Keratinocyte (primary cell): ENCODE measurements around the gene RIGI. TPM values are rescaled to one million over a fixed set of nuclear protein-coding genes. Genes with fewer than 3 reads are reported as not detected.
A peak's percentile ranks its signal among the peaks of the same experiment; 100 is the strongest.

ENCODE experiments used
- DNase-seq: peaks from one replicate; pipeline ENCODE4 v3.0.0-alpha.2; 2011; ENCODE audit warnings: low read depth, missing footprints, low spot score
- FAIRE-seq: peaks from 2 replicates; lab custom pipeline; 2011; peaks lifted over from hg19 to GRCh38; lab: Jason Lieb, UNC
- H2AFZ ChIP-seq: 2 replicates; pipeline ENCODE4 v1.6.0; 2012; ENCODE audit warnings: low read length, control low read depth, inconsistent platforms; ENCODE audit not compliant: control insufficient read depth
- H3K27ac ChIP-seq: 2 replicates; pipeline ENCODE4 v1.5.1; 2011; ENCODE audit warnings: low read length; ENCODE audit not compliant: control insufficient read depth, insufficient read depth
- H3K27me3 ChIP-seq: 3 replicates; pipeline ENCODE4 v1.6.0; 2011; ENCODE audit warnings: low read length; ENCODE audit not compliant: control insufficient read depth, insufficient read depth; ENCODE audit errors: extremely low read depth
- H3K36me3 ChIP-seq, 2 experiments: 2 replicates in 1 of 2; 3 replicates in 1 of 2; pipeline ENCODE4 v1.5.1; 2011; ENCODE audit warnings: low read length in 2 of 2, mild to moderate bottlenecking in 1 of 2; ENCODE audit not compliant: control insufficient read depth in 2 of 2, insufficient read depth in 2 of 2; ENCODE audit errors: extremely low read depth in 1 of 2
- H3K4me1 ChIP-seq: 3 replicates; pipeline ENCODE4 v1.5.1; 2011; ENCODE audit warnings: low read length; ENCODE audit not compliant: control insufficient read depth, insufficient read depth; ENCODE audit errors: extremely low read depth
- H3K4me2 ChIP-seq: 3 replicates; pipeline ENCODE4 v1.6.0; 2011; ENCODE audit warnings: low read depth, low read length; ENCODE audit not compliant: control insufficient read depth, insufficient read depth; ENCODE audit errors: extremely low read depth
- H3K4me3 ChIP-seq, 3 experiments: fragments of 200-600 bp in 1 of 3; sonication (generic) in 1 of 3; 2 replicates in 2 of 3; 3 replicates in 1 of 3; pipeline ENCODE4 v1.5.1; 2011 to 2016; ENCODE audit warnings: low read length in 3 of 3, mild to moderate bottlenecking in 3 of 3, control low read depth in 2 of 3, inconsistent platforms in 1 of 3, low read depth in 1 of 3, mixed read lengths in 1 of 3, mixed run types in 1 of 3, moderate library complexity in 1 of 3; ENCODE audit not compliant: control insufficient read depth in 2 of 3, insufficient read depth in 2 of 3; ENCODE audit errors: extremely low read depth in 1 of 3
- H3K79me2 ChIP-seq: 2 replicates; pipeline ENCODE4 v1.6.0; 2012; ENCODE audit warnings: low read length; ENCODE audit not compliant: control insufficient read depth, insufficient read depth
- H3K9ac ChIP-seq: 3 replicates; pipeline ENCODE4 v1.6.0; 2011; ENCODE audit warnings: low read length; ENCODE audit not compliant: control insufficient read depth, insufficient read depth; ENCODE audit errors: extremely low read depth
- H3K9me1 ChIP-seq: 3 replicates; pipeline ENCODE4 v1.6.0; 2011; ENCODE audit warnings: low read length; ENCODE audit not compliant: control insufficient read depth, insufficient read depth; ENCODE audit errors: extremely low read depth
- H3K9me3 ChIP-seq: 2 replicates; pipeline ENCODE4 v1.5.1; 2012; ENCODE audit warnings: low read depth, low read length; ENCODE audit not compliant: control insufficient read depth
- H4K20me1 ChIP-seq: 3 replicates; pipeline ENCODE4 v1.6.0; 2011; ENCODE audit warnings: low read length; ENCODE audit not compliant: control insufficient read depth, insufficient read depth; ENCODE audit errors: extremely low read depth
- CTCF ChIP-seq, 3 experiments: IDR thresholded peaks in 1 of 3; conservative IDR thresholded peaks in 1 of 3; optimal IDR thresholded peaks in 1 of 3; 2 replicates in 2 of 3; 3 replicates in 1 of 3; pipeline versions ENCODE3 to v1.5.1; 2011; ENCODE audit warnings: low read length in 3 of 3, mild to moderate bottlenecking in 3 of 3, moderate library complexity in 2 of 3, control low read depth in 1 of 3, inconsistent platforms in 1 of 3; ENCODE audit not compliant: insufficient read depth in 2 of 3; ENCODE audit errors: extremely low read depth in 1 of 3
- EZH2 ChIP-seq: IDR thresholded peaks from one replicate; pipeline ENCODE4 v1.6.1; 2012; ENCODE audit warnings: inconsistent platforms, mild to moderate bottlenecking, low read length, moderate library complexity
- dilution Hi-C: fragments of 300-500 bp; cut with MboI; formaldehyde crosslinking; loops from one replicate; pipeline ENCODE4 v1.7.0; 2020; ENCODE audit warnings: low sequenced_read_pairs; ENCODE audit not compliant: extremely low pct_ligation_motif_present
- polyA plus RNA-seq, 5 experiments: library from polyadenylated mRNA; depleted of rRNA in 3 of 5; stranded (reverse) in 3 of 5; stranded (forward) in 1 of 5; unstranded in 1 of 5; fragments of >200 nt; gene quantifications; 1 replicate in 1 of 5; 2 replicates in 3 of 5; 3 replicates in 1 of 5; pipeline versions ENCODE4 v1.2.1 to v1.2.3, GENCODE V29; 2011 to 2012; ENCODE audit warnings: missing spikeins in 2 of 5, low read depth in 1 of 5, low replicate concordance in 1 of 5

Gene RIGI
- polyA plus RNA-seq, 1 donor (not counting 4 experiments of a cell fraction or from before 2014, with no cell fraction given): 31.4 TPM

- Histone ChIP-seq H3K4me3 (no peak overlapping the region), H4K20me1 (no peaks in the 10 kb centered on the region), H3K27me3 (no peaks in the 10 kb centered on the region), H3K4me1 (no peaks in the 10 kb centered on the region), H3K27ac (no peak overlapping the region), H3K79me2 (peaks cover 55% of the 10 kb centered on the region), H3K9me1 (no peaks in the 10 kb centered on the region), H2AFZ (no peak overlapping the region), H3K9me3 (no peaks in the 10 kb centered on the region), H3K4me2 (no peak overlapping the region), H3K9ac (no peak overlapping the region), H3K36me3 (no peaks in the 10 kb centered on the region)
- FAIRE-seq (no peak), DNase-seq (no peak)
- dilution Hi-C loops: no loop called here
- TF ChIP-seq EZH2 (no peak), CTCF (optimal IDR thresholded peaks at IDR 0.05 in 1 of 3, IDR thresholded peaks at IDR 0.05 in 1 of 3, conservative IDR thresholded peaks at IDR 0.05 in 1 of 3; ENCODE audit: extremely low read depth in 1 of 3, insufficient read depth in 2 of 3, low read length in 3 of 3) (no peak)
Measured at GRCh38 chr9:32508728-32509127, 17.3 kb downstream of the RIGI start.

DNA sequence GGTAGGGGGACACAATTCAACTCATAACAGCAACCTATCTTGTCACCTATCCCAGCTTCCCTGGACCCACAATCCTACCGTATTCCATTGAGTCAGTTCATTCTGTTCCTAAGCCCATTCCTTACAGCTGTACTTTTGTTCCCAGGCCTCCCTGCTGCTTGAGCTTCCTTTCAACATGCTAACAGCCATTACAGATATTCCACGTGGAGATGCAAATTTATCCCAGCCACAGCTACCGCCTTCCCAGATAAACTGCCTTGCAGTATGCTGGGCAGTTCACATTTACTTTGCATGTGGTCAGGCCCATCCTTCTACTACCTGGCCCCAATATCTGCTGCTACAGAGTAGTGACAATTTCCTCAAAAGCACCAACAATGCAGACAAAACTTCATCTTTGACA, 23.0 kb downstream of the RIGI start:
- FAIRE-seq (no peak), DNase-seq (no peak)
- Histone ChIP-seq H3K9ac (no peak overlapping the region), H3K27me3 (no peaks in the 10 kb centered on the region), H3K79me2 (peaks cover 22% of the 10 kb centered on the region), H3K4me3 (no peak overlapping the region), H3K4me1 (peaks cover 28% of the 10 kb centered on the region), H2AFZ (peak overlapping the region; percentile 17), H3K9me3 (no peaks in the 10 kb centered on the region), H3K4me2 (peak overlapping the region; percentile 20), H3K9me1 (no peaks in the 10 kb centered on the region), H3K36me3 (peaks cover 0 to 4% of the 10 kb centered on the region in 2 experiments), H3K27ac (peak overlapping the region; percentile 19), H4K20me1 (no peaks in the 10 kb centered on the region)
- no peak for TF ChIP-seq CTCF (optimal IDR thresholded peaks at IDR 0.05 in 1 of 3, IDR thresholded peaks at IDR 0.05 in 1 of 3, conservative IDR thresholded peaks at IDR 0.05 in 1 of 3; ENCODE audit: extremely low read depth in 1 of 3, insufficient read depth in 2 of 3, low read length in 3 of 3)
- no peak for TF ChIP-seq EZH2
- dilution Hi-C loops: no loop called here
